IPS-18a (cell line): Measurements from ENCODE around the gene FAM131B.

Experiments
- H3K27ac ChIP-seq: one replicate; pipeline ENCODE4 v1.5.1; 2013; ENCODE audit warnings: low read length
- H3K27me3 ChIP-seq: one replicate; pipeline ENCODE4 v1.6.1; 2013; ENCODE audit warnings: mild to moderate bottlenecking, low read length; ENCODE audit not compliant: control insufficient read depth, insufficient read depth
- H3K36me3 ChIP-seq: one replicate; pipeline ENCODE4 v1.6.1; 2013; ENCODE audit warnings: low read depth, low read length; ENCODE audit not compliant: control insufficient read depth
- H3K4me1 ChIP-seq: one replicate; pipeline ENCODE4 v1.6.1; 2013; ENCODE audit warnings: low read depth, low read length; ENCODE audit not compliant: control insufficient read depth
- H3K4me3 ChIP-seq: one replicate; pipeline ENCODE4 v1.5.1; 2013; ENCODE audit warnings: low read length
- H3K9ac ChIP-seq: one replicate; pipeline ENCODE4 v1.6.1; 2013; ENCODE audit warnings: mild to moderate bottlenecking, low read length, moderate library complexity
- H3K9me3 ChIP-seq: one replicate; pipeline ENCODE4 v1.6.1; 2013; ENCODE audit warnings: low read depth, low read length; ENCODE audit not compliant: control insufficient read depth

Gene FAM131B

GRCh38 chr7:143303733-143304132, 58.8 kb downstream of the FAM131B start:
- Histone ChIP-seq H3K9ac (no peak overlapping the region), H3K9me3 (no peaks in the 10 kb centered on the region), H3K4me3 (no peak overlapping the region), H3K36me3 (peaks cover 77% of the 10 kb centered on the region), H3K27me3 (no peaks in the 10 kb centered on the region), H3K27ac (no peak overlapping the region), H3K4me1 (no peaks in the 10 kb centered on the region)
